ENCODE results near the gene DGKI. TPM values are rescaled to one million over a fixed set of nuclear protein-coding genes. Genes with fewer than 3 reads are reported as not detected.

The DGKI gene
- total RNA-seq, 1 experiment from 2014 or later, result 0.15 TPM

DNA sequence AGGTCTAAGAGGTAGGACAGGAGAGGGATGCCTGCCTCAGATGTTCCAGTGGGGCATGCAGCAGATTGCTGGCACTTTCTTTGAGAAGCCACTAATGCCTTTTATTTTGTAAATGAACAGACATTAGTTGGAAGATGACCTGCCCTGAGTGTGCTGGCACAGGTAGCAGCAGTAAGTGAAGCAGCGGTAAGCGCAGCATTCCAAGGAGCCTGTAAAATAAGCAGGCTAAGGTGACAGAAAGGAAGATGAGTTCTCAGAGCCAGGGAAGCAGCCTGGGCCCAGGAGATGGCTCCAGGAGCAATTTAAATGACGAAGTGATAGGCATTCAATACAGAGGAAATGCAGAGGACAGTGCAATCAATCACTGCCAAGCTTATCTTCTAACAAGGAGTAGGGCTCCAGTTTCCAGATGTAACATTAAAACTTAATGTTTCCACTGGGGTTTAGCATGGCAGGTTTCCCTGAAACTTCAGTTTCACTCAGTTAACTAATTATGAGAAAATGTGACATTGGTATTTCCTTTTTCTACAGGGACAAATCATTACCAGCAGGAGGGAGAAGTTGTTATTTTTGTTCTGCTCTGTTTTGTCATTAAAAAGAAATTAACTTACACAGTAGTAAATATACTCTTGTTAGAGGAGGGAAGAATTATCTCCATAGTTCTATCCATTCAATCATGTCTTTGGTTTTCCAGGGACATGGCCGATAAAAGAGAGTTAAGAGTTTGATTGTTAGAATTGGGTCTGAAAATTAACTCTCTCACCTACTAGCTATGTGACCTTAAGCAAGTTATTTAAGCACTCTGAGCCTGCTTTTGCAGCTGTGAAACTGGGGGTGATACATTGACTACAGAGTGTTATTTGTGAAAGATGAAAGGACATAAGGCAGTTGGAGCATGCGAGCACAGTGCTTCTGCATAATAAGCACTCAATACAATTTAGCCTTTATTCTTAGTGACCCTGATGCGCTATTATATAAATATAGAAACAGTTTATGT lies 406.6 kb downstream of the DGKI start:
- no peak overlapping the region for H2AFZ ChIP-seq (ENCODE audit: low read depth, low read length, poor library complexity, severe bottlenecking)
- H3K4me1 ChIP-seq (ENCODE audit: control insufficient read depth in 1 of 2, insufficient read depth in 2 of 2, low read length in 2 of 2), result no peaks in the 10 kb centered on the region
- intact Hi-C loops (cut with micrococcal nuclease), result no loop called here

DNA sequence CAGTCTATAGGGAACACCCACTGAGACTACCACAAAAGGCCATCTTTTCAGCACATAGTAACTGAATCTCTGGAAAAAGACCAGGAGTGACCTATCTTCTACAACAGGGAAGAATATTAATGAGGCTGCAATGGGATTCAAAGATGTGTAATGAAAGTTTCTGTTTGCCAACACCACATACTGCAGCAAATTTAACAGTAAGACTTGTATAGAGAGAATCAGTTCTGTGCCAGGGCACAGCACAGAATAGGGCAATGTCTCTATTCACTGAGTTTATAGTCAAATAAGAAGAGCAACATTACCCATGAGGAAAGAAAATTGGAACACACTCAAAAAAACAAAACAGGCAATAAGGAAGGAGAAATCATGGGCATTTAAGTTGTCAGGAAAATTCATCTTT lies 411.8 kb downstream of the DGKI start:
- Histone ChIP-seq H3K27me3 (ENCODE audit: insufficient read depth, low read length) (no peaks in the 10 kb centered on the region), H3K4me3 (replicated peaks in 1 of 2; ENCODE audit: low read depth in 1 of 2, low read length in 2 of 2) (no peak overlapping the region), H4K20me1 (ENCODE audit: insufficient read depth) (no peaks in the 10 kb centered on the region), H3K4me2 (ENCODE audit: low read length) (no peak overlapping the region), H3K27ac (ENCODE audit: low read depth, low read length) (no peak overlapping the region), H3K9me3 (ENCODE audit: control insufficient read depth in 1 of 2, insufficient read depth in 1 of 2, low read depth in 1 of 2, low read length in 2 of 2) (no peaks in the 10 kb centered on the region; a peak in 1 of 4 replicates), H3K4me1 (ENCODE audit: control insufficient read depth in 1 of 2, insufficient read depth in 2 of 2, low read length in 2 of 2) (no peaks in the 10 kb centered on the region), H2AFZ (ENCODE audit: low read depth, low read length, poor library complexity, severe bottlenecking) (no peak overlapping the region), H3K36me3 (ENCODE audit: control insufficient read depth in 1 of 2, insufficient read depth in 2 of 2, low read length in 2 of 2) (no peaks in the 10 kb centered on the region), H3K9ac (ENCODE audit: low read length) (no peak overlapping the region), H3K9me2 (ENCODE audit: insufficient read depth) (no peaks in the 10 kb centered on the region), H3K79me2 (ENCODE audit: insufficient read depth, low read length) (no peaks in the 10 kb centered on the region)
- BruUV-seq (replicated peaks), result no TSS peak
- no peak for TF ChIP-seq EZH2 (IDR thresholded peaks at IDR 0.05)
- no peak for TF ChIP-seq CBX3 (IDR thresholded peaks at IDR 0.05; ENCODE audit: low read depth)
- TF ChIP-seq, protein P1, sequence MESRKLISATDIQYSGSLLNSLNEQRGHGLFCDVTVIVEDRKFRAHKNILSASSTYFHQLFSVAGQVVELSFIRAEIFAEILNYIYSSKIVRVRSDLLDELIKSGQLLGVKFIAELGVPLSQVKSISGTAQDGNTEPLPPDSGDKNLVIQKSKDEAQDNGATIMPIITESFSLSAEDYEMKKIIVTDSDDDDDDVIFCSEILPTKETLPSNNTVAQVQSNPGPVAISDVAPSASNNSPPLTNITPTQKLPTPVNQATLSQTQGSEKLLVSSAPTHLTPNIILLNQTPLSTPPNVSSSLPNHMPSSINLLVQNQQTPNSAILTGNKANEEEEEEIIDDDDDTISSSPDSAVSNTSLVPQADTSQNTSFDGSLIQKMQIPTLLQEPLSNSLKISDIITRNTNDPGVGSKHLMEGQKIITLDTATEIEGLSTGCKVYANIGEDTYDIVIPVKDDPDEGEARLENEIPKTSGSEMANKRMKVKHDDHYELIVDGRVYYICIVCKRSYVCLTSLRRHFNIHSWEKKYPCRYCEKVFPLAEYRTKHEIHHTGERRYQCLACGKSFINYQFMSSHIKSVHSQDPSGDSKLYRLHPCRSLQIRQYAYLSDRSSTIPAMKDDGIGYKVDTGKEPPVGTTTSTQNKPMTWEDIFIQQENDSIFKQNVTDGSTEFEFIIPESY (IDR thresholded peaks at IDR 0.05; ENCODE audit: extremely low read depth, insufficient replicate concordance, low read length), result no peak
- no peak for TF ChIP-seq CEBPB (IDR thresholded peaks at IDR 0.05; ENCODE audit: low read depth)
- no peak for TF ChIP-seq POLR2AphosphoS5 (IDR thresholded peaks at IDR 0.05; ENCODE audit: low read depth, low read length)
- TF ChIP-seq SP1 (IDR thresholded peaks at IDR 0.05; ENCODE audit: low read depth), result no peak
- TF ChIP-seq, protein P2, sequence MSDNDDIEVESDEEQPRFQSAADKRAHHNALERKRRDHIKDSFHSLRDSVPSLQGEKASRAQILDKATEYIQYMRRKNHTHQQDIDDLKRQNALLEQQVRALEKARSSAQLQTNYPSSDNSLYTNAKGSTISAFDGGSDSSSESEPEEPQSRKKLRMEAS (IDR thresholded peaks at IDR 0.05), result no peak
- TF ChIP-seq TCF7L2 (IDR thresholded peaks at IDR 0.05; ENCODE audit: borderline replicate concordance, extremely low read depth, insufficient read depth, insufficient read length), result no peak
- RAD21 ChIA-PET (ENCODE audit: low non-redundant PET in 1 of 2, low total read pairs in 2 of 2, uncharacterized antibody in 2 of 2, unreplicated experiment in 2 of 2), result no interaction called here
- DNase-seq (ENCODE audit: low read depth, low spot score), result no peak
- CTCF ChIA-PET, result no interaction called here
- ATAC-seq, result no peak
- POLR2A ChIA-PET, result no interaction called here
- intact Hi-C loops (cut with micrococcal nuclease), result no loop called here

More for the DNA sequence above, 406.6 kb downstream of the DGKI start:
- ChIA-PET RAD21 (ENCODE audit: low non-redundant PET in 1 of 2, low total read pairs in 2 of 2, uncharacterized antibody in 2 of 2, unreplicated experiment in 2 of 2) (no interaction called here), POLR2A (no interaction called here), CTCF (no interaction called here)
- Histone ChIP-seq H4K20me1 (ENCODE audit: insufficient read depth) (no peaks in the 10 kb centered on the region), H3K27me3 (ENCODE audit: insufficient read depth, low read length) (no peaks in the 10 kb centered on the region), H3K9me3 (ENCODE audit: control insufficient read depth in 1 of 2, insufficient read depth in 1 of 2, low read depth in 1 of 2, low read length in 2 of 2) (no peaks in the 10 kb centered on the region; a peak in 1 of 4 replicates), H3K9me2 (ENCODE audit: insufficient read depth) (no peaks in the 10 kb centered on the region), H3K4me3 (replicated peaks in 1 of 2; ENCODE audit: low read depth in 1 of 2, low read length in 2 of 2) (no peak overlapping the region), H3K79me2 (ENCODE audit: insufficient read depth, low read length) (no peaks in the 10 kb centered on the region), H3K9ac (ENCODE audit: low read length) (no peak overlapping the region), H3K36me3 (ENCODE audit: control insufficient read depth in 1 of 2, insufficient read depth in 2 of 2, low read length in 2 of 2) (no peaks in the 10 kb centered on the region), H3K27ac (ENCODE audit: low read depth, low read length) (no peak overlapping the region), H3K4me2 (ENCODE audit: low read length) (no peak overlapping the region)
- ATAC-seq (no peak), DNase-seq (ENCODE audit: low read depth, low spot score) (no peak)
- TF ChIP-seq ZNF274 (IDR thresholded peaks at IDR 0.05; ENCODE audit: low read depth, low read length) (no peak), SP1 (IDR thresholded peaks at IDR 0.05; ENCODE audit: low read depth) (no peak)
- BruUV-seq (replicated peaks), result no TSS peak

Measured in HCT116 (cell line).